22Rv1 (cell line): ENCODE results near the gene AGA.

Source experiments
- ZFX ChIP-seq: fragments of 450-650 bp; IDR thresholded peaks from 2 replicates; pipeline ENCODE4 v1.6.1; 2017; ENCODE audit warnings: antibody characterized with exemption, borderline replicate concordance
- TF ChIP-seq, protein P1 (sequence below): fragments of 450-650 bp; IDR thresholded peaks from 2 replicates; pipeline ENCODE4 v1.5.1; 2017; ENCODE audit warnings: mild to moderate bottlenecking

DNA sequence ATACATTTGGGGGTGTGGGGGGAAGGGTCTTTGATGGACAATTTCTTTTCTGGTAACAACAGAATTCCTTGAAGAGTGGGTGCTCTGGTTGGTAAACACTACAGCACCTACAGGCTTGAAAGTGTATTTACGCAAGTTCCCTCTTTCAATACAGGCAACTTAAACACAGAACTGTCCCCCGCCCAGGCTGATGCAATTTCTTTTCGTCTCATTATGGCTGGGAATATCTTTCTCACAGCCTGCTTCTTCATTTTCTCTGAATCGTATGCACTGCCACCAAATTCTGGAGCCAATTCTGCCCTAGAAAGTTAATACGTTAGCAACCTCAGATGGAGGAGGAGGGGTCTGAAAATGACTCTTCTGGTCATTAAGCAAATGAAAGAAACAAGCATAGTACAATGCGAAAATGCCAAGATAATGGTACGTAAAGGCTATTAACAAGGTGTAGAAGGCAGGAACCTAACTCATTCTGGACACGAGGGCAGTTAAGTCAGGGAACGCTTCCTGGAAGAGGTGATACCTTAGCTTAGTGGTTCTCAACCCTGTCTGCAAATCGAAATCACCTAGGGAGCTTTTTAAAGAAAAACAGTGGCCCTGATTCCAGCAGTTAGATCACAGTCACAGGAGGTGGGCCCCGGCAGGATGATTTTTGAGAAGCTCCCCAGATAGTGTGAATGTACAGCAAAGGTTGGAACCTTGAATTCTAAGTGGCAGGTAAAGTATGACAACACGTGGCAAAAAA lies 1.0 kb downstream of the AGA start:
- TF ChIP-seq, protein P1, sequence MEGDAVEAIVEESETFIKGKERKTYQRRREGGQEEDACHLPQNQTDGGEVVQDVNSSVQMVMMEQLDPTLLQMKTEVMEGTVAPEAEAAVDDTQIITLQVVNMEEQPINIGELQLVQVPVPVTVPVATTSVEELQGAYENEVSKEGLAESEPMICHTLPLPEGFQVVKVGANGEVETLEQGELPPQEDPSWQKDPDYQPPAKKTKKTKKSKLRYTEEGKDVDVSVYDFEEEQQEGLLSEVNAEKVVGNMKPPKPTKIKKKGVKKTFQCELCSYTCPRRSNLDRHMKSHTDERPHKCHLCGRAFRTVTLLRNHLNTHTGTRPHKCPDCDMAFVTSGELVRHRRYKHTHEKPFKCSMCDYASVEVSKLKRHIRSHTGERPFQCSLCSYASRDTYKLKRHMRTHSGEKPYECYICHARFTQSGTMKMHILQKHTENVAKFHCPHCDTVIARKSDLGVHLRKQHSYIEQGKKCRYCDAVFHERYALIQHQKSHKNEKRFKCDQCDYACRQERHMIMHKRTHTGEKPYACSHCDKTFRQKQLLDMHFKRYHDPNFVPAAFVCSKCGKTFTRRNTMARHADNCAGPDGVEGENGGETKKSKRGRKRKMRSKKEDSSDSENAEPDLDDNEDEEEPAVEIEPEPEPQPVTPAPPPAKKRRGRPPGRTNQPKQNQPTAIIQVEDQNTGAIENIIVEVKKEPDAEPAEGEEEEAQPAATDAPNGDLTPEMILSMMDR, result no peak
- TF ChIP-seq ZFX, result no peak
